ENCODE data around the gene ARMC7.

GRCh38 chr17:75135946-75136345 lies 26.2 kb downstream of the ARMC7 start:
- TF ChIP-seq, protein P1, sequence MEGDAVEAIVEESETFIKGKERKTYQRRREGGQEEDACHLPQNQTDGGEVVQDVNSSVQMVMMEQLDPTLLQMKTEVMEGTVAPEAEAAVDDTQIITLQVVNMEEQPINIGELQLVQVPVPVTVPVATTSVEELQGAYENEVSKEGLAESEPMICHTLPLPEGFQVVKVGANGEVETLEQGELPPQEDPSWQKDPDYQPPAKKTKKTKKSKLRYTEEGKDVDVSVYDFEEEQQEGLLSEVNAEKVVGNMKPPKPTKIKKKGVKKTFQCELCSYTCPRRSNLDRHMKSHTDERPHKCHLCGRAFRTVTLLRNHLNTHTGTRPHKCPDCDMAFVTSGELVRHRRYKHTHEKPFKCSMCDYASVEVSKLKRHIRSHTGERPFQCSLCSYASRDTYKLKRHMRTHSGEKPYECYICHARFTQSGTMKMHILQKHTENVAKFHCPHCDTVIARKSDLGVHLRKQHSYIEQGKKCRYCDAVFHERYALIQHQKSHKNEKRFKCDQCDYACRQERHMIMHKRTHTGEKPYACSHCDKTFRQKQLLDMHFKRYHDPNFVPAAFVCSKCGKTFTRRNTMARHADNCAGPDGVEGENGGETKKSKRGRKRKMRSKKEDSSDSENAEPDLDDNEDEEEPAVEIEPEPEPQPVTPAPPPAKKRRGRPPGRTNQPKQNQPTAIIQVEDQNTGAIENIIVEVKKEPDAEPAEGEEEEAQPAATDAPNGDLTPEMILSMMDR (IDR thresholded peaks at IDR 0.05): no peak
- TF ChIP-seq POLR2A (IDR thresholded peaks at IDR 0.05; ENCODE audit: low read depth) (no peak), POLR2AphosphoS5 (IDR thresholded peaks at IDR 0.05) (no peak)

Measured in esophagus muscularis mucosa (tissue), 3 donors.